ENCODE measurements around the gene AGTR1. TPM values are rescaled to one million over a fixed set of nuclear protein-coding genes. Genes with fewer than 3 reads are reported as not detected.

AGTR1 gene
- total and polyA plus RNA-seq, 12 donors: 20.6 to 89.2 (median 58.3) TPM

GRCh38 chr3:148735597-148735996 lies 37.9 kb downstream of the AGTR1 start:
- H3K36me3 ChIP-seq (replicated peaks in 1 of 2): peaks cover 0 to under 1% of the 10 kb centered on the region in 2 donors
- no peaks in the 10 kb centered on the region for H3K9me3 ChIP-seq (replicated peaks in 1 of 3)
- DNase-seq: no peak
- intact Hi-C loops (cut with DNase I): loop anchor here in 1 of 2 donors (10.0 kb wide), 1 partner anchor 351 kb away; no protein-coding TSS in a partner anchor
- peaks cover 0 to 14% of the 10 kb centered on the region in 2 donors for H3K4me1 ChIP-seq (replicated peaks in 1 of 2)
- H3K4me3 ChIP-seq: no peak overlapping the region
- 36 to 50% (median 39%) methylated on average over 2 of the region's 2 CpGs for WGBS, 4 donors
- TF ChIP-seq CTCF (IDR thresholded peaks at IDR 0.05): no peak
- no peak for TF ChIP-seq POLR2A (IDR thresholded peaks at IDR 0.05)
- no peaks in the 10 kb centered on the region for H3K27me3 ChIP-seq
- no peak overlapping the region for H3K27ac ChIP-seq

GRCh38 chr3:148736086-148736485 lies 38.4 kb downstream of the AGTR1 start:
- H3K27ac ChIP-seq: no peak overlapping the region
- H3K4me1 ChIP-seq (replicated peaks in 1 of 2): peaks cover 0 to 14% of the 10 kb centered on the region in 2 donors
- 81 to 84% (median 83%) methylated on average over 3 of the region's 3 CpGs for WGBS, 4 donors
- no peak for TF ChIP-seq CTCF (IDR thresholded peaks at IDR 0.05)
- no peak for TF ChIP-seq POLR2A (IDR thresholded peaks at IDR 0.05)
- H3K9me3 ChIP-seq (replicated peaks in 1 of 3): no peaks in the 10 kb centered on the region
- H3K4me3 ChIP-seq: no peak overlapping the region
- no peaks in the 10 kb centered on the region for H3K36me3 ChIP-seq (replicated peaks in 1 of 2)
- intact Hi-C loops (cut with DNase I): loop anchor here in 1 of 2 donors (10.0 kb wide), 1 partner anchor 351 kb away; no protein-coding TSS in a partner anchor
- no peak for DNase-seq
- H3K27me3 ChIP-seq: no peaks in the 10 kb centered on the region

GRCh38 chr3:148737104-148737530 lies 39.4 kb downstream of the AGTR1 start:
- 42 to 47% (median 45%) methylated on average over 2 of the region's 2 CpGs for WGBS, 4 donors
- Histone ChIP-seq H3K4me3 (no peak overlapping the region), H3K9me3 (replicated peaks in 1 of 3) (no peaks in the 10 kb centered on the region), H3K27ac (peak overlapping the region in 2 of 5 donors; percentile 53 to 57), H3K4me1 (replicated peaks in 1 of 2) (peaks cover 0 to 9% of the 10 kb centered on the region in 2 donors), H3K27me3 (no peaks in the 10 kb centered on the region), H3K36me3 (replicated peaks in 1 of 2) (no peaks in the 10 kb centered on the region)
- intact Hi-C loops (cut with DNase I): loop anchor here in 1 of 2 donors (10.0 kb wide), 1 partner anchor 352 kb away; no protein-coding TSS in a partner anchor
- DNase-seq: peak; percentile 26 to 90 (median 76)
- TF ChIP-seq CTCF (IDR thresholded peaks at IDR 0.05) (no peak), POLR2A (IDR thresholded peaks at IDR 0.05) (no peak)

GRCh38 chr3:148739720-148740119 lies 42.0 kb downstream of the AGTR1 start:
- DNase-seq: peak in 3 of 7 donors; percentile 17 to 23 (median 21)
- WGBS, 4 donors: 32 to 60% (median 53%) methylated on average over 1 of the region's 1 CpG

More at GRCh38 chr3:148739720-148740119, 42.0 kb downstream of the AGTR1 start:
- no peak overlapping the region for H3K4me3 ChIP-seq
- H3K4me1 ChIP-seq (replicated peaks in 1 of 2): peaks cover 0 to 9% of the 10 kb centered on the region in 2 donors
- H3K9me3 ChIP-seq (replicated peaks in 1 of 3): no peaks in the 10 kb centered on the region
- TF ChIP-seq POLR2A (IDR thresholded peaks at IDR 0.05): no peak
- no peak for TF ChIP-seq CTCF (IDR thresholded peaks at IDR 0.05)
- intact Hi-C loops (cut with DNase I): loop anchor here in 1 of 2 donors (10.0 kb wide), 1 partner anchor 355 kb away; no protein-coding TSS in a partner anchor
- H3K27me3 ChIP-seq: no peaks in the 10 kb centered on the region
- H3K27ac ChIP-seq: no peak overlapping the region
- no peaks in the 10 kb centered on the region for H3K36me3 ChIP-seq (replicated peaks in 1 of 2)
